ENCODE measurements around the gene AGBL1. TPM values are rescaled to one million over a fixed set of nuclear protein-coding genes. Genes with fewer than 3 reads are reported as not detected.

Gene AGBL1
- total RNA-seq, 1 donor from 2014 or later: not detected

DNA sequence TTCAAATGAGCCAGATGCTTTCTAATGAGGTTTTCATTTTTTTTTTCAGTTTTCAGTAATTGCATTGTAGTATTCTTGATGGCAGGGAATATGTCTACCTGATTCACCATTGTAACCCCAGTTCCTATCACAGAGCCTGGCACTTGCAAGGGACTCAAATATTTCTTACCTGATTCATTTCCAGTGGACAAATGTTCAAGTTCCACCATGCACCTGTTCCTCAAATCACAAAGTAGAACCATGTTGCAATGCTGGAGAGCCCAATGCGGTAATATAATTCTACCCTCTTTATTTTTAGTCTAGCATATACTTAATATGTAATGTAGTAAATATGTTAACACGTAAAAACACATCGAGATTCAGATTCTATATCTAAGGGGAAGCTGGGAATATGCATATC is 722.6 kb downstream of the AGBL1 start:
- Mint-ChIP-seq H3K27me3 (ENCODE audit: low read depth, unreplicated experiment) (peaks cover 7% of the 10 kb centered on the region), H3K27ac (ENCODE audit: unreplicated experiment) (no peak overlapping the region), H3K4me1 (ENCODE audit: low read depth, unreplicated experiment) (no peaks in the 10 kb centered on the region), H3K9me3 (ENCODE audit: unreplicated experiment) (no peaks in the 10 kb centered on the region), H3K4me3 (ENCODE audit: unreplicated experiment) (no peak overlapping the region), H3K36me3 (ENCODE audit: low read depth, unreplicated experiment) (no peaks in the 10 kb centered on the region)
- Histone ChIP-seq H3K79me2 (ENCODE audit: insufficient read depth, low read length) (no peaks in the 10 kb centered on the region), H3K9ac (ENCODE audit: low read length) (no peak overlapping the region), H3K36me3 (ENCODE audit: insufficient read depth, low read length) (no peaks in the 10 kb centered on the region), H3K9me3 (ENCODE audit: insufficient read depth, low read depth, low read length) (no peaks in the 10 kb centered on the region), H3K27ac (ENCODE audit: low read depth, low read length) (no peak overlapping the region), H3K4me1 (ENCODE audit: insufficient read depth, low read length) (no peaks in the 10 kb centered on the region), H3K27me3 (ENCODE audit: insufficient read depth, low read length) (no peaks in the 10 kb centered on the region), H4K20me1 (ENCODE audit: insufficient read depth, low read length) (no peaks in the 10 kb centered on the region), H3K4me3 (ENCODE audit: insufficient read depth, low read depth, low read length) (no peak overlapping the region), H2AFZ (ENCODE audit: low read depth, low read length) (no peak overlapping the region), H3K4me2 (ENCODE audit: low read length) (no peak overlapping the region)
- no peak for TF ChIP-seq EZH2 (IDR thresholded peaks at IDR 0.05; ENCODE audit: insufficient read depth, low read length)
- TF ChIP-seq, protein P1, sequence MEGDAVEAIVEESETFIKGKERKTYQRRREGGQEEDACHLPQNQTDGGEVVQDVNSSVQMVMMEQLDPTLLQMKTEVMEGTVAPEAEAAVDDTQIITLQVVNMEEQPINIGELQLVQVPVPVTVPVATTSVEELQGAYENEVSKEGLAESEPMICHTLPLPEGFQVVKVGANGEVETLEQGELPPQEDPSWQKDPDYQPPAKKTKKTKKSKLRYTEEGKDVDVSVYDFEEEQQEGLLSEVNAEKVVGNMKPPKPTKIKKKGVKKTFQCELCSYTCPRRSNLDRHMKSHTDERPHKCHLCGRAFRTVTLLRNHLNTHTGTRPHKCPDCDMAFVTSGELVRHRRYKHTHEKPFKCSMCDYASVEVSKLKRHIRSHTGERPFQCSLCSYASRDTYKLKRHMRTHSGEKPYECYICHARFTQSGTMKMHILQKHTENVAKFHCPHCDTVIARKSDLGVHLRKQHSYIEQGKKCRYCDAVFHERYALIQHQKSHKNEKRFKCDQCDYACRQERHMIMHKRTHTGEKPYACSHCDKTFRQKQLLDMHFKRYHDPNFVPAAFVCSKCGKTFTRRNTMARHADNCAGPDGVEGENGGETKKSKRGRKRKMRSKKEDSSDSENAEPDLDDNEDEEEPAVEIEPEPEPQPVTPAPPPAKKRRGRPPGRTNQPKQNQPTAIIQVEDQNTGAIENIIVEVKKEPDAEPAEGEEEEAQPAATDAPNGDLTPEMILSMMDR (IDR thresholded peaks at IDR 0.05; ENCODE audit: insufficient read depth, low read depth, low read length): no peak
- DNase-seq (ENCODE audit: low read depth) (no peak), FAIRE-seq (no peak)

DNA sequence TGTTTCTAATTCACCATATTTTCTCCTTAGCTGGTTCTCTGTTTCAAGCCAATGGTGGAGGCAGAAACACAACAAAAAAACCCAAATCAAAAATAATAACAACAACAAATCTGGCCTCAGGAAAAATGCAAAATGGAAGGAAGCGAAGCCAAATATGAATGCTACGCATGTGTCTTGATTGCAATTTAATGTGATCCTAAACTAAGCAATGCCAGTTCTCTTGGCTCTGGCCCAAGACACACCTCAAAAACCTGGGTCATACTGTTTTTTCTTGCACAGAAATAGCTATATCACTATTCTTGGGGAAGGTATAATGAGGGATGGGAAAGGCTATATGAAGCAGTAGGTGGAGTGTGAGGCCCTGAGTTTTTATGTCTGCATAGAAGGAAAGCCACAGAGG is 724.7 kb downstream of the AGBL1 start:
- TF ChIP-seq EZH2 (IDR thresholded peaks at IDR 0.05; ENCODE audit: insufficient read depth, low read length): no peak
- TF ChIP-seq, protein P1 (IDR thresholded peaks at IDR 0.05; ENCODE audit: insufficient read depth, low read depth, low read length): no peak
- Histone ChIP-seq H2AFZ (ENCODE audit: low read depth, low read length) (no peak overlapping the region), H3K9me3 (ENCODE audit: insufficient read depth, low read depth, low read length) (no peaks in the 10 kb centered on the region), H3K4me2 (ENCODE audit: low read length) (no peak overlapping the region), H3K36me3 (ENCODE audit: insufficient read depth, low read length) (no peaks in the 10 kb centered on the region), H3K27ac (ENCODE audit: low read depth, low read length) (no peak overlapping the region), H3K4me1 (ENCODE audit: insufficient read depth, low read length) (no peaks in the 10 kb centered on the region), H3K79me2 (ENCODE audit: insufficient read depth, low read length) (no peaks in the 10 kb centered on the region), H3K4me3 (ENCODE audit: insufficient read depth, low read depth, low read length) (no peak overlapping the region), H4K20me1 (ENCODE audit: insufficient read depth, low read length) (no peaks in the 10 kb centered on the region), H3K27me3 (ENCODE audit: insufficient read depth, low read length) (no peaks in the 10 kb centered on the region), H3K9ac (ENCODE audit: low read length) (no peak overlapping the region)
- Mint-ChIP-seq H3K4me3 (ENCODE audit: unreplicated experiment) (no peak overlapping the region), H3K36me3 (ENCODE audit: low read depth, unreplicated experiment) (no peaks in the 10 kb centered on the region), H3K9me3 (ENCODE audit: unreplicated experiment) (no peaks in the 10 kb centered on the region), H3K27ac (ENCODE audit: unreplicated experiment) (no peak overlapping the region), H3K4me1 (ENCODE audit: low read depth, unreplicated experiment) (no peaks in the 10 kb centered on the region), H3K27me3 (ENCODE audit: low read depth, unreplicated experiment) (peaks cover 2% of the 10 kb centered on the region)
- DNase-seq (ENCODE audit: low read depth) (no peak), FAIRE-seq (no peak)

DNA sequence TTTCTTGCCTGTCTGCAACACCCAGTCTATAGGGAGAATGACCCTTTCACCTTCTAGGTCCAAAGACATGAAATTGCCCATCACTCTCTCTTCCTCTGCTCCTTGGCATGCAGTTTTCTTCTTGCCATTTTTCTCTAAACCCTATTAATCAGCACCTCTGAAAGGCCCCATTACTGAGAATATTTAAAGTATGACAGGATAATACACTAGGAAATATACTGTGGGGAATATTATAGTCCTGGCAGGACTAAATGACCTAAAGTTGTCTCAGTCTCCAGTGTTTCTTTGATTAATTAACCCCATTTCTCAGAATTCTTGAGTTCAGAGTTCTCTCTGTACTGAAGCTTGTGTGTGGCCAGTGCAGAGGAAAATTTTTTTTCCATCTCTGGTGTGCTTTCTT is 730.7 kb downstream of the AGBL1 start:
- no peak for TF ChIP-seq EZH2 (IDR thresholded peaks at IDR 0.05; ENCODE audit: insufficient read depth, low read length)
- TF ChIP-seq, protein P1 (IDR thresholded peaks at IDR 0.05; ENCODE audit: insufficient read depth, low read depth, low read length): no peak
- H3K9me3 ChIP-seq (ENCODE audit: insufficient read depth, low read depth, low read length): no peaks in the 10 kb centered on the region
- no peak overlapping the region for H3K4me2 ChIP-seq (ENCODE audit: low read length)
- no peak overlapping the region for H2AFZ ChIP-seq (ENCODE audit: low read depth, low read length)
- H3K4me1 ChIP-seq (ENCODE audit: insufficient read depth, low read length): no peaks in the 10 kb centered on the region
- no peak overlapping the region for H3K4me3 Mint-ChIP-seq (ENCODE audit: unreplicated experiment)
- no peaks in the 10 kb centered on the region for H3K79me2 ChIP-seq (ENCODE audit: insufficient read depth, low read length)
- H4K20me1 ChIP-seq (ENCODE audit: insufficient read depth, low read length): no peaks in the 10 kb centered on the region
- H3K4me3 ChIP-seq (ENCODE audit: insufficient read depth, low read depth, low read length): no peak overlapping the region
- peaks cover 14% of the 10 kb centered on the region for H3K27me3 Mint-ChIP-seq (ENCODE audit: low read depth, unreplicated experiment)
- H3K27ac Mint-ChIP-seq (ENCODE audit: unreplicated experiment): no peak overlapping the region
- no peaks in the 10 kb centered on the region for H3K4me1 Mint-ChIP-seq (ENCODE audit: low read depth, unreplicated experiment)
- H3K27me3 ChIP-seq (ENCODE audit: insufficient read depth, low read length): peaks cover 3% of the 10 kb centered on the region
- H3K9ac ChIP-seq (ENCODE audit: low read length): no peak overlapping the region
- no peaks in the 10 kb centered on the region for H3K9me3 Mint-ChIP-seq (ENCODE audit: unreplicated experiment)
- no peaks in the 10 kb centered on the region for H3K36me3 ChIP-seq (ENCODE audit: insufficient read depth, low read length)
- no peak overlapping the region for H3K27ac ChIP-seq (ENCODE audit: low read depth, low read length)
- no peak for FAIRE-seq
- H3K36me3 Mint-ChIP-seq (ENCODE audit: low read depth, unreplicated experiment): no peaks in the 10 kb centered on the region
- DNase-seq (ENCODE audit: low read depth): no peak
